KMS-11 (cell line): ENCODE data around the gene SUPT6H.

ENCODE experiments used
- H2AFZ ChIP-seq: fragments of 200-600 bp; sonication (generic); 2 replicates; pipeline ENCODE4 v1.6.1; 2016; ENCODE audit warnings: antibody characterized with exemption, mixed run types, low read depth
- H3K27ac ChIP-seq: fragments of 200-600 bp; sonication (generic); 2 replicates; pipeline ENCODE4 v1.6.1; 2016; ENCODE audit warnings: mild to moderate bottlenecking, mixed run types
- H3K27me3 ChIP-seq: fragments of 200-600 bp; sonication (generic); 2 replicates; pipeline ENCODE4 v1.6.1; 2017; ENCODE audit warnings: mild to moderate bottlenecking, low read depth, mixed run types, moderate library complexity; ENCODE audit not compliant: insufficient read depth
- H3K36me3 ChIP-seq: fragments of 200-600 bp; sonication (generic); 2 replicates; pipeline ENCODE4 v1.6.1; 2017; ENCODE audit warnings: mild to moderate bottlenecking, mixed run types; ENCODE audit not compliant: insufficient read depth
- H3K4me1 ChIP-seq: fragments of 200-600 bp; sonication (generic); 2 replicates; pipeline ENCODE4 v1.6.1; 2016; ENCODE audit warnings: mild to moderate bottlenecking, low read depth, mixed run types; ENCODE audit not compliant: poor library complexity, severe bottlenecking
- H3K4me2 ChIP-seq: fragments of 200-600 bp; sonication (generic); 2 replicates; pipeline ENCODE4 v1.7.0; 2016; ENCODE audit warnings: mild to moderate bottlenecking, mixed run types
- H3K4me3 ChIP-seq: fragments of 200-600 bp; sonication (generic); IDR thresholded peaks from 2 replicates; pipeline ENCODE4 v1.6.1; 2017; ENCODE audit warnings: low read depth, low read length, mixed read lengths; ENCODE audit not compliant: insufficient read depth
- H3K79me2 ChIP-seq: fragments of 200-600 bp; sonication (generic); 2 replicates; pipeline ENCODE4 v1.6.1; 2016; ENCODE audit warnings: low read depth, mixed run types; ENCODE audit not compliant: insufficient read depth
- H3K9ac ChIP-seq: fragments of 200-600 bp; sonication (generic); 2 replicates; pipeline ENCODE4 v1.6.1; 2016; ENCODE audit warnings: mild to moderate bottlenecking, mixed run types
- H4K20me1 ChIP-seq: fragments of 200-600 bp; sonication (generic); 2 replicates; pipeline ENCODE4 v1.6.1; 2016; ENCODE audit warnings: mild to moderate bottlenecking, mixed run types; ENCODE audit not compliant: insufficient read depth
- CTCF ChIP-seq: fragments of 200-600 bp; sonication (generic); conservative IDR thresholded peaks from 2 replicates; pipeline ENCODE4 v1.6.1; 2017; ENCODE audit warnings: low read depth, mild to moderate bottlenecking, antibody characterized with exemption, low read length, moderate library complexity, mixed read lengths

SUPT6H gene

GRCh38 chr17:28702026-28702751 is 40.2 kb downstream of the SUPT6H start:
- H2AFZ ChIP-seq: no peak overlapping the region
- H3K9ac ChIP-seq: no peak overlapping the region
- H3K27me3 ChIP-seq: no peaks in the 10 kb centered on the region
- H3K27ac ChIP-seq: no peak overlapping the region
- H3K4me2 ChIP-seq: no peak overlapping the region
- H4K20me1 ChIP-seq: no peaks in the 10 kb centered on the region
- TF ChIP-seq CTCF: no peak
- no peaks in the 10 kb centered on the region for H3K4me1 ChIP-seq
- no peaks in the 10 kb centered on the region for H3K79me2 ChIP-seq
- H3K4me3 ChIP-seq: no peak overlapping the region
- H3K36me3 ChIP-seq: peaks cover 7% of the 10 kb centered on the region; the same call in 1 of the 2 replicates

- H3K4me1 ChIP-seq: no peaks in the 10 kb centered on the region
- H3K79me2 ChIP-seq: no peaks in the 10 kb centered on the region
- H4K20me1 ChIP-seq: no peaks in the 10 kb centered on the region
- H3K4me3 ChIP-seq: no peak overlapping the region
- H2AFZ ChIP-seq: no peak overlapping the region
- H3K9ac ChIP-seq: no peak overlapping the region
- H3K4me2 ChIP-seq: no peak overlapping the region
- peaks cover 4% of the 10 kb centered on the region; the same call in 1 of the 2 replicates for H3K36me3 ChIP-seq
- no peaks in the 10 kb centered on the region for H3K27me3 ChIP-seq
- no peak for TF ChIP-seq CTCF
- no peak overlapping the region for H3K27ac ChIP-seq
Measured at GRCh38 chr17:28702752-28703150, 40.7 kb downstream of the SUPT6H start.

GRCh38 chr17:28703552-28704218 is 41.7 kb downstream of the SUPT6H start:
- H3K4me1 ChIP-seq: no peaks in the 10 kb centered on the region
- H4K20me1 ChIP-seq: no peaks in the 10 kb centered on the region
- no peak overlapping the region for H3K4me3 ChIP-seq
- no peak for TF ChIP-seq CTCF
- H3K79me2 ChIP-seq: no peaks in the 10 kb centered on the region
- no peak overlapping the region for H3K27ac ChIP-seq
- H3K27me3 ChIP-seq: no peaks in the 10 kb centered on the region
- H3K9ac ChIP-seq: no peak overlapping the region
- no peak overlapping the region for H3K4me2 ChIP-seq
- H2AFZ ChIP-seq: no peak overlapping the region
- H3K36me3 ChIP-seq: no peaks in the 10 kb centered on the region; the same call in 1 of the 2 replicates

GRCh38 chr17:28704219-28704858 is 42.3 kb downstream of the SUPT6H start:
- Histone ChIP-seq H4K20me1 (no peaks in the 10 kb centered on the region), H3K79me2 (no peaks in the 10 kb centered on the region), H2AFZ (no peak overlapping the region), H3K4me1 (no peaks in the 10 kb centered on the region), H3K27ac (no peak overlapping the region), H3K4me2 (no peak overlapping the region), H3K9ac (no peak overlapping the region), H3K27me3 (no peaks in the 10 kb centered on the region), H3K36me3 (no peaks in the 10 kb centered on the region; the same call in 1 of the 2 replicates), H3K4me3 (no peak overlapping the region)
- TF ChIP-seq CTCF: no peak
